NCI-H1436 (cell line): ENCODE measurements around the gene POLR1G.

ENCODE experiments used
- DNase-seq: peaks from one replicate; lab custom pipeline; 2025; lab: John Stamatoyannopoulos, UW

Gene POLR1G, protein sequence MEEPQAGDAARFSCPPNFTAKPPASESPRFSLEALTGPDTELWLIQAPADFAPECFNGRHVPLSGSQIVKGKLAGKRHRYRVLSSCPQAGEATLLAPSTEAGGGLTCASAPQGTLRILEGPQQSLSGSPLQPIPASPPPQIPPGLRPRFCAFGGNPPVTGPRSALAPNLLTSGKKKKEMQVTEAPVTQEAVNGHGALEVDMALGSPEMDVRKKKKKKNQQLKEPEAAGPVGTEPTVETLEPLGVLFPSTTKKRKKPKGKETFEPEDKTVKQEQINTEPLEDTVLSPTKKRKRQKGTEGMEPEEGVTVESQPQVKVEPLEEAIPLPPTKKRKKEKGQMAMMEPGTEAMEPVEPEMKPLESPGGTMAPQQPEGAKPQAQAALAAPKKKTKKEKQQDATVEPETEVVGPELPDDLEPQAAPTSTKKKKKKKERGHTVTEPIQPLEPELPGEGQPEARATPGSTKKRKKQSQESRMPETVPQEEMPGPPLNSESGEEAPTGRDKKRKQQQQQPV

DNA sequence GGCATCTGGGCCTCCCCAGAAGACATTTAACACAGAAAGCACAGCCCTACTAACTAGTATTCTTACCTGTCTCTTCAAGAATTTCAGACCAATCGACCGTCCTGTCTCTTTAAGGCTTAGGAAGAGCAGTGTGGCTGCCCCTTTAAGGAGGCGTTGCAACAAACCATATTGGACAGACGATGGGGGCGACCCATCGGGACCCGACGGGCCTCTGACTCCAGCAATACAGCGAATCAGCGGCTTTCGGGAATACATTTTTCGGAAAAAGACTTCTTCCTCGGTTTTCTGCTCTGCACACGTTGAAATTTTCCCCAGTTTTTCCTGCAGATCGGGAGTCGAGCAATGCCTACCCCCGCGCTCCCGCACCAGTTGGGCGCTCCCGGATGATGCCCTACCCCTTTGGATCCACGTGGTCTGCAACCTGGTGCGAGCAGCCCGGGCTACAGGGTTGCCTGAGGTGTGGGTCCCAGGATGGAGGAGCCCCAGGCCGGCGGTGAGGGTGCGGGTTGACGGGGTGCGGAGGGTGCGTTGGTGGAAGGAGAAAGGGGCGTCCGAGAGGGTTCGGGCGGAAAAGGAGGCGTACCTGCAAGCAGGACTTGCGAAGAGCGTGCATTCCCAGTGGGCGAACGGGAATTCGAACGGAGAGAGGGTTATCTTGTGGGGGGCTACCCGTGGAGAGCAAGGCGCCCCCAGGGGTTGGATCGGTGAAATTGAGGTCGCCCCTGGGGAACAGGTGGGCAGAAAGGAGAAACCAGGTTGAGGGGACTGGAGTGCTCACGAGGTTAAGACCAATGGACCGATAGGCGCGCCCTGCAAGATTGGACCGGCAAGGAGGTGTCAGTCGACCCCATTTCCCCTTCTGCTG, at the start of gene POLR1G:
POLR1G (plus strand) TSS at position 419 of the 865 bp plus-strand sequence; CDS start at position 472, 53 bp downstream.
- DNase-seq: peak; percentile 85

DNA sequence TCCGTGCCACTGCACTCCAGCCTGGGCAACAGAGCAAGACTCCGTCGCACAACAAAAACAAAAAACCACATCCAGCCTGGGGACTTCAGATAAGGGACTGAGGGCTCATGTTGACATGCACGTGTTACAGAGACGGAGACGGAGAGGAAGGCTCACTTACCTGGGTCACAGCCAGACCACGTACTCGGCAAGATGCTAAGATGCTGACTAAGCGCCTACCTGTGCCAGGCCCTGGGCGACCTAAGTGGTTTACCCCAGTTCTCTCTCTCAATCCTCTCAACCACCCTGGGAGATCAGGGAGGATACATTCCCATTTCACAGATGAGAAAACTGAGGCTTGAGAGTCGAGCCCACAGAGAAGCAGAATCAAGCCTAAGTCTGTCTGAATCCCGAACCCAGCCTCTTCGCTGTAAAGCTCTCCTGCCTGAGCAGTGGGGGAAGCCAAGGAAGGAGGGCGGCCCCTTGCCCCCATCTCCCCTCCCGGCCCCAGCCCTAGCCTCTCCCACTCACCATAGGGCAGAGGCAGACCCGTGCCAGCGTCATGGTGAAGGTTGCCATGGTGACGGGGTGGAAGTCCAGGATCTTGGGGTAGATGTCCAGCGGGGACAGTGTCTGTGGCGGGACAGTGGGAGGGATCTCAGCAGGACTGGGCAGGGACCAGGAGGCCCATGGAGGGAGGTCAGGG, 49.5 kb upstream of the POLR1G start:
- DNase-seq: no peak

DNA sequence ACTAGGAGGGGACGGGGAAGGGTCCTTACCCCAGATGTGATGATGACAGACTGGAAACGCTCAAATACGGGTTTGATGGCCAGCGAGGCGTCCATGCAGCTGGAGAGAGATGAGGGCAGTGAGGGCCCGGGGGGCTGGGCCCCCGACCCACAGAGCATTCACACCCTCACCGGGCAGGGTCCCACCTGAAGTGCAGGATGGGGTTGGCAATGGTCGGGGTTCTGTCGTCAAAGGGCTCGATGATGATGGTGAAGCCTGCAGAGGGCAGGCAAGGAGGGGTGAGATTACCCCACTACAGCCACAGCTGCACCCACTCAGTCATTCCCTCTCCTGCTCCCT, 49.0 kb upstream of the POLR1G start:
- DNase-seq: no peak

DNA sequence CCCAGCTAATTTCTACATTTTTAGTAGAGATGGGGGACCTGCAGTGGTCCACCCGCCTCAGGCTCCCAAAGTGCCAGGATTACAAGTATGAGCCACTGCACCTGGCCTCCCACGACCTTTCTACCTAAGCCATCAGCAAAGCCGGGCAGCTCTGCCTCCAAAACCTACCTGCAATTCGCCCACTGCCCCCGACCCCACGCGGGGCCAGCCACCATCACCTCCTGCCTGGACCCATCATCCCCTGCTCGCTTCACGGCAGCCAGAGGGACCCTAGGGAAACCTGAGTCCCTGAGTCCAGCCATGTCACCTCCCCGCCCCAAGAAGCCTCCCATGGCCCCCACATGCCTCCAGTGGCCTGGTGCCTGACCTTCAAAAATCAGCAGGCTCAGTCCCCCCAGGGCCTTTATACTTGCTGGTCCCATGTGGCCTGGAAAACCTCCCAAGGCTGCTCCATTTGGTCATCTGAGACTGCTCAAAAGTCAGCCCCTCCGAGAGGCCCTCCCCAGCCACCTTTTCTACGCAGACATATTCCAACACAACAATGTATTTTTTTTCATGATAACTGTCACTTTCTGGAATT, 48.1 kb upstream of the POLR1G start:
- no peak for DNase-seq

DNA sequence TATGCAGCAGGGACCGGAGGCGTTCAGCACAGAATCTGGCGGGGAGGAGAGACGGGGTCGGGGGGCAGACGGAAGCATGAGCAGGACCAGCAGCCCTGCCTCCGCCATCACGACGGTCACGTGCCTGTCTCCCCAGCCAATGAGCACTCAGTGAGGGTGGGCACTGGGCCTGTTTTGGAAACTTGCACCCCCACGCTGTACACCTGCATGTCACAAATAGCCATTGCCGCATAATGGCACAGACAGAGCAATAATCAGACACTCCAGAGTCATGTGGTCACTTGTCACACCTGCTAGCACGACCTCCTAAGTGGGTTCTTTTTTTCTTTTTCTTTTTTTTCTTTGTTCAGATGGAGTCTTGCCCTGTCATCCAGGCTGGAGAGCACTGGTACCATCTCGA, 44.8 kb upstream of the POLR1G start:
- DNase-seq: no peak

DNA sequence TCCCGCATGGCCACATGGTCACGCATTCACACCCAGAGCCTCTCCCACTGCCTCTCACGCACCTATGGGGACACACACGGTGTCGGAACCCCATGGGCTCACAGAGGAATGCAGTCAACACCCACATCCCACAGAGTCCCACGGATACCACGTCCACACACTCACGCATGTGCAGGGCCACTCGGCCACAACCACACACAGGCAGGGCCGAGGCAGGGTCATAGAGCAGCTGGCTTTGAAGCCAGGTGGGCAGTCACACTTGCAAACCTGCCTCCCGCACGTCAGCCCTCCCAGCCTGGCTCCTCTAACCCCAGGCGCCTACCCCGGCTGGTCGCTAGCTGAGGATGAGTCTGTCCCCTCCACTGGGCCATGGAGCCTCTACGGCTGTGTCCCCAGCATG, 44.2 kb upstream of the POLR1G start:
- no peak for DNase-seq

DNA sequence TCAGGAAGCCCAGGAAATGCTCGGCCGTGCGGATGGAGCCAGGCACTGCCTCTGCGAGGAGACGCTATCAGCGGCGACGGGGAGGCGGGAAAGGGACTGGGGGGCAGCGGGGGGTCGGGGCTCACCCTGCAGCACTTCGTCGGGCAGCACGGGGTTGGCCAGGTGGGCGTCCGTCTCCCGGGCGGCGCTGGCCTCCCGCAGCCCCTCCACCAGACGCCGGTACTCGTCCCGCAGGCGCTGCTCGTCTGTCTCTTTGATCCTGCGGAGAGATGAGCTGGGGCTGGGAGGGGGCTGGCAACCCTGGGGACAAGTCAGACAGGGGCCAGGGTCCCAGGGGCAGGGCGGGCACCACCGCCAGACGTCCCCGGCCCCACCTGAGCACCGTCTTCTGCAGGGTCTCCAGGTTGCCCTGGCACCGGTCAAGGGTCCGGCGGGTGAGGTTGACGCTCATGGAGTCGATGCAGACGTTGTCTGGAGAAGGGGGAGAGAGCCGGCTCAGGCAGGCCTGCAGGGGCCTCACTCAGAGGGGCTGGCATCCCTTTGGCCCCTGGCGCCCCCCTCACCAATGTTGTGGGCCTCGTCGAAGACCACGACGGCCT, 42.5 kb upstream of the POLR1G start:
- DNase-seq: no peak

DNA sequence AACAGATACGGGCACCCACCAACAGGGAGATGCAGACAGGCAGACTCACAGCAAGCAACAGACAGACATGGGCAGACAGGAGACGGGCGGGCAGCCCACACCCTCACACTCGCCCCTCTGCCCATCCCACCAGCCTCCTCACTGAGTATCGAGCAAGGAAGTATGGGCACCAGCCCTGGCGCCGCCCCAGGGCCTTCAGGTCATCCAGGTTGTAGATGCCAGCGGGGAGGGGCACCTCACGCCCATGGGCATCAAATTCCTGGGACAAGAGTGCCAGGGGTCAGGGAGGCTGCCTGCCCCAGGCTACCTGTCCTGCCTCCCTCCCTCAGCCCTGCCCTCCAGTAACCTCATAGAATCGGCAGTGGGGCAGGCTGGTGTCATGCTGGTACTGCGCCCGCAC, 41.7 kb upstream of the POLR1G start:
- DNase-seq: no peak

DNA sequence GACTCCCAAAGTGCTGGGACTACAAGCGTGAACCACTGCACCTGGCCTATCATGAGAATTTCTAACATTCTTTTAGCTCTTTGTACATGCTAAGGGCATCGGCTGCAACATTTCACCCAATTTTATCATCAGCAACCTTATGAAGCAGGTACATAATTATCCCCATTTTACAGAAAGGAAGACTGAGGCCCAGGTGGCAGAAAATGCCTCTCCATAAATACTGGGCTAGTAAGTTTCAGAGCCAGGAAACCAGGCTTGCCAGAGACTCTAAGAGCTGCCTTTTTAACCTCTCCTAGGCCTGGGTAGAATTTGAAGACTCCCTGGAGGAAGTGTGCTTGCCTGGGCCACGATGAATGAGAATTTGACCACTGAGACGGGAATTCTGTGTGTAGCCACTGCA, 38.3 kb upstream of the POLR1G start:
- DNase-seq: no peak

DNA sequence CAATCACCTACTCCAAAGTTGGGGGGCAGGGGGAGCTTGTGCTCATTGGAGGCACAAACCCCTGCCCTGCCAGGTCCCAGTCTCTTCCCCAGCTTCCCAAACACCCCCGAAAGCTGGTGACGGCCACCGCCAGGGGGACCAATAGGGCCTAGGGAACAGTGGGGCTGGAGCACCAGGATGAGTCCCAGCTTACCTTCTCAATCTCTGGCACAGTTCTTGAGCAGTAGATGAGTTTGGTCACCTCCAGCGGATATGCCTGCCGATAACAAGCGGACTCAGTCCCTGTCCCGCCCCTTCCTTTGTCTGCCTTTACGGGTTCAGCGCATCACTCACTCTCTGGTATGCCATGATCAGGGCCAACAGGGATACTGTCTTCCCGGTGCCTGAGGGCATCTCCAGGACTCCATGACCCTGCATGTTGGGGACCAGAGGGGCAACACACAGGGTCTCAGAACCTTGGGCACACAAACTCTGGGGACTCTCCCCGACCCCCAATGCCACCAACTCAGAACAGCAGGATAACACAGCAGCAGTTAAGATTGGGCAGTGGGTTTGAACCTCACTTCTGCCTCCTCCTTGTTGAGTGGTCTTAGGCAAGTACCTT, 37.6 kb upstream of the POLR1G start:
- DNase-seq: no peak

DNA sequence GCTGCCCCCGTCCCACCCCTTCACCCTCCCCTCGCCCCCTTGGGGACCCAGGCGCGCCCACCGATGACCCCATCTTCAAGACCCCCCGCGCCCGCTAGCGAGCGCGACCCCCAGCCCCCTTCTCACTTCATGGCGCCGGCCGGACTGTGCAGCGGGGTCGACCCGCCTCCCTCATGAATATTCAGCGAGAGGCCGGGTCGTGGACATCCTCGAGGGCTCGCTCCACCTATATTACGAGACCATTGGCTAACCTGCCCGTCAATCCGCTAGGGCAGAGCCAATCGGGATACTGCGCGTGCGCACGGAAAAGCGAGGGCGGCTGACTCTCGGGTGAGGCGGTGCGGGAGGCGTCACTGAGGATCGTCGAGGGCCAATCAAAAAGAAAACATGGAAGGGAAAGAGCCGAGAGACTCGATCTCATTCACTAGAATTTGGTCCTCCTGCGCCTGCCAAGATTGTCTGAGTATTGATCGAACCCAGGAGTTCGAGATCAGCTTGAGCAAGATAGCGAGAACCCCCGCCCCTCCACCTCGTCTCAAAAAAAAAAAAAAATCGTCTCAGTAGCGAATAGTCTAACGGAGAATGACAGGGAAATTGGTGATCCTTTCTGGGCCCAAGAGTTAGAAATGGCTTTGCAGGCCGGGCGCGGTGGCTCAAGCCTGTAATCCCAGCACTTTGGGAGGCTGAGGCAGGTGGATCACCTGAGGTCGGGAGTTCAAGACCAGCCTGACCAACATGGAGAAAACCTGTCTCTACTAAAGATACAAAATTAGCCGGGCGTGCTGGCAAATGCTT, 35.8 kb upstream of the POLR1G start, which contains the start of gene ERCC2:
ERCC2 (minus strand) TSS at position 164 of the 795 bp plus-strand sequence; CDS start at position 131, 33 bp downstream.
- peak; percentile 96 for DNase-seq

DNA sequence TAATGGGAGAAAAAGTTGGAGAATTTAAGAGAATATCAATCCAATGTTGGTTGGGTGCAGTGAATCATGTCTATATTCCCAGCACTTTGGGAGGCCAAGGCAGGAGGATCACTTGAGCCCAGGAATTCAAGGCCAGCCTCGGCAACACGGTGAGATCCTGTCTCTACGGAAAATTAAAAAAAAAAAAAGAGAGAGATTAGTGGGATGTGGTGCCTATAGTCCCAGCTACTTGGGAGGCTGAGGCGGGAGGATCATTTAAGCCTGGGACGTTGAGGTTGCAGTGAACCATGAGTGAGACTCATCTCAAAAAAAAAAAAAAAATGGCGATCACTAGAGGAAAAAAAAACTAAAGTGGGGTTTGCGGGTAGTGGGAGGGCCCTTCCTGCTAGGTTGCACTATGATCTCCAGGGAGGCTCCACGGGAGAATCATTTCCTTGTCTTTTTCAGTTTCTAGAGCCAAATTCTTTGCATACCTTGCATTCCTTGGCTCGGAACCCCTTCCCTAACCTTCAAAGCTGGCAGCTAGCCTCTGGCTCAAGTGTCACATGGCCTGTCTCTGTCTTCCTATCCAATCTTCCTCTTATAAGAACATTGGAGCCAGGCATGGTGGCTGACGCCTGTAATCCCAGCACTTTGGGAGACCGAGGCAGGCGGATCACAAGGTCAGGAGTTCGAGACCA, 30.3 kb upstream of the POLR1G start:
- no peak for DNase-seq

DNA sequence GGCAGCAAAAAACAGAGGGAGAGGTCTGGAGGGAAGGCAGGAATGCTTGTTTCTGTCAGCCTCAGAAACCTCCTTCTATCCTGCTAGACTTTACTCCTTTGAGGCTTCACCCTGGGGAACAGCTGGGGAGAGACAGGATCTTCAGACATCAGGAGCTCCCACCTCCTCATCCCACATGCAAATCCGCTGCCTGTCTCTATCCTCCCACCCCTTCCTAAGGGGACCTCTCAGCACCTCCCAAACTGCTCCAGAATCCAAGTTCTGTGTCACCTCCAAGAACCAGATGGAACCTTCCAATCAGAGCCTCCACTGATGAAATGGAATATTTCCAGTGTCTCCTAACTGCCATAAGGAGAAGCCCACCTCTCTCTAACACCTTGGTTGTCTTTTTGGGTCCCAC, 26.3 kb upstream of the POLR1G start:
- no peak for DNase-seq

DNA sequence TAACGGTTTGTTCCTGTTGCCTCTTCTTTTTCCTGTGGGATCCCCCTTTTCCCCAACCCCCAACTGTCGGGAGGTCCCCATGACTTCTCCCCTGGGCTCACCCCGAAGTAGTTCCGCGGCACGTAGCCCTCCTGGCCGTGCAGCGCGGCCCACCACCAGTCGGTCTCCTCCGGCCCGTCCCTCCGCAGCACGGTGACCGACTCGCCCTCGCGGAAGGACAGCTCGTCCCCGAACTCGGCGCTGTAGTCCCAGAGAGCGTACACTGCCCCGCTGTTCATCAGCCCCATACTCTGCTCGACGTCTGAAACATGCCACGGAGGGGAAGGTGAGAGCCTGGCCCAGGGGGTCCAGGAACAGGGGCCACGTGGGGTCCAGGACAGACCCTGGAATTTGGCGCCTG, 24.0 kb upstream of the POLR1G start:
- DNase-seq: no peak

DNA sequence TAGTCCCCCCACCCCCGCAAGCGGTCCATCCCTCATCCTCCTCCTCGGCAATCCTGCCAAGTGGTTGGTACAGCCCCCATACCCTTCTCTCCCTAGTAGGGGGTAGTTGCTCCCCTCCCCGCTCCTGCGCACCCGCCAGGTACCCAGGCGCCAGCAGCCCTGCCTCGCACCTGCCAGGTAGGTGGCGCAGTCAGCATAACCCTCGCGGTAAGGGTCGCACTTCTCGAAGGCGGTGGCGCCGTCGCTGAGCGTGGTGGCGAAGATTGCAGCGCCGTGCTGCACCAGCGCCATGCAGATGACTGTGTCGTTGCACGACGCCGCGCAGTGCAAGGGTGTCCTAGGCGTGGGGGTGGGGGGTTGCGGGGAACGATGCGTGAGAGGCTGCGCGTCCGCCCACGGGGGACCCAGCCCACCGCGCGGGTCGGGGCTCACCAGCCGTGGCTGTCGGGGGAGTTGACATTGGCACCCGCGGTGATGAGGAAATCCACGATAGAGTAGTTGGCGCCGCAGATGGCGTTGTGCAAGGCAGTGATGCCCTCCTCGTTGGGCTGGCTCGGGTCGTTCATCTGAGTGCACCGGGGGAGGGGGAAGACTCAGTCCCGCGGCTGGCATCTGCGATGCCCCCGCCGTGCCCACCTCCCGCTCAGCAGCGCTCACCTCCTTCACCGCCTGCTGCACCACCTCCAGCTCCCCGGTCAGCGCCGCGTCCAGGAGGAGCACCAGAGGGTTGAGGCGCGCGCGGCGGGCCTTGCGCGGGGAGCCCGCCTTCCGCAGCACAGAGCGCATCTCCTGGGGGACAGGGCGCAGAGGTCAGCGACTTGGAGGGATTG, 20.8 kb upstream of the POLR1G start:
- DNase-seq: peak; percentile 6

DNA sequence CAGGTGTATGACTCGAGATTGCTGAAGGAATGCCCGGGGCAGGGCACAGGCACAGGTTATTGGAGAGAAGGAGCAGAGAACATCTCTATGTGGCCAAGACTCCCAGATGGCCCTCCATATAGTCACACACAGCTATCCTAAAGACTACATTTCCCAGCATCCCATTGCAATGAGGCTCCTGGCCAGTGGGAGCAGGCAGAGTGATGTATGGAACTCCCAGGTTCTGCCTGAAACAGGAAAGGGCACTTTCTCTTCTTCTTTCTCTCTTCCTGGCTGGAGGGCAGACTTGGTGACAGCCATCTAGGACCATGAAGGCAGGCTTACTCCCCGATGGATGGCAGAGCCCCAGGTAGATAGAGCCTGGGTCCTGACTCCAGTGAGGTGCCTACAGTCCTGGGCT, 15.1 kb upstream of the POLR1G start:
- DNase-seq: no peak

DNA sequence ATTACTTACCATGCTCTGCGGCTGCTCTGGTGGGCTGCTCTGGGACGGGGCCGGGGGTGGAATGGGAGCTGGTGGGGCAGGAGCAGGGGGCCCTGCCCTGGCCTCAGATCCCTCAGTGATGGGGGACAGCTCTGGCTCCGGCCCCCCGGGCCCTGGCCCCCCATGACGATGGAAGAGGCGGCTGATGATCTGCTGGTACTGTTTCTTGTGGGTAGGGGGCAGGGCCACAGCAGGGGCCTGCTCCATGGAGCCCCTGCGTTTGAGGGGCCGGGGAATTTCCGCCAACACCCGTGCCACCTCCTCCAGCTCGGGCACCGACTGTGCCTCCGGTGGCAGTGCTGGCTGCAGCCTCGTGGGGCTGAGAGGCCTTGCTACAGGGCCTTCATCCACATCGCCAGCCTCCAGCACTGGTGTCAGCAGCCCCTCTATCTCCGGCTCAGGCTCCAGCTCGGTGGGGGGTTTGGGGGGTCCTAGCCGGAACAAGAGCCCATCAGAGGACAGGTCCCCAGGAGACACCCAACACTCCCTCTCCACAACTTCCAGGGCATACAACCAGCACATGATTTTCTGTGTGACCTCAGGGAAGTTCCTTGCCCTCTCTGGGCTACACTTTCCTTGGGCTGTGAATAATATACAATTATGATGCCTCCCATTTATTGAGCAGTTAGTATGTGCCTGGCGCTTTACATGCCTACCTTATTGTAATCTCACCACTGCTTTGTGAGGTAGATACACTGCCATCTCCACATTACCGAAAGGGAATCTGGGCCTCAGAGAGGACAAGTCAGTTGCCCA, 14.4 kb upstream of the POLR1G start:
- no peak for DNase-seq
